ENCODE measurements around the gene GFY. TPM values are rescaled to one million over a fixed set of nuclear protein-coding genes. Genes with fewer than 3 reads are reported as not detected.

The GFY gene
- polyA plus RNA-seq, 1 donor from 2014 or later = not detected

DNA sequence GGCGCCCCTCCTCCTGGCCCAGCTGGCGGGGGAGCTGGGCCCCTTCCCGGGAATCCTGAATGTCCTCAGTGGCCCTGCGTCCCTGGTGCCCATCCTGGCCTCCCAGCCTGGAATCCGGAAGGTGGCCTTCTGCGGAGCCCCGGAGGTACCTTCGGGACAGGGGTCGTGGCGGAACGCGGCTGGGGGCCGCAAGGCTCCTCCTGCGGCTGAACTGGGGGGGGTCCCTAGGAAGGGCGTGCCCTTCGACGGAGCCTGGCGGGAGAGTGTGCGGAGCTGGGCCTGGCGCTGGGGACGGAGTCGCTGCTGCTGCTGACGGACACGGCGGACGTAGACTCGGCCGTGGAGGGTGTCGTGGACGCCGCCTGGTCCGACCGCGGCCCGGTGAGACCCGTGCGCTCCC is 36.5 kb downstream of the GFY start:
- Histone ChIP-seq H3K9ac (ENCODE audit: low read length) (no peak overlapping the region), H3K4me2 (ENCODE audit: low read length) (no peak overlapping the region), H3K27ac (ENCODE audit: low read length) (no peak overlapping the region), H3K27me3 (ENCODE audit: insufficient read depth, low read depth, low read length) (no peaks in the 10 kb centered on the region), H3K9me3 (ENCODE audit: low read length) (no peaks in the 10 kb centered on the region), H3K9me2 (ENCODE audit: insufficient read depth, low read length) (no peaks in the 10 kb centered on the region), H3K79me2 (replicated peaks; ENCODE audit: insufficient read depth, low read length) (no peaks in the 10 kb centered on the region), H3K4me3 (ENCODE audit: low read length) (no peak overlapping the region), H2AFZ (ENCODE audit: low read depth, low read length) (no peak overlapping the region), H4K20me1 (ENCODE audit: insufficient read depth) (no peaks in the 10 kb centered on the region), H3F3A (ENCODE audit: insufficient read depth, low read length, poor library complexity, severe bottlenecking) (no peaks in the 10 kb centered on the region), H3K36me3 (ENCODE audit: insufficient read depth, low read length) (no peaks in the 10 kb centered on the region)
- no peak for TF ChIP-seq TAF1 (IDR thresholded peaks at IDR 0.05; ENCODE audit: low read depth)
- TF ChIP-seq RAD21 (conservative IDR thresholded peaks at IDR 0.05) = no peak
- no peak for TF ChIP-seq POLR2AphosphoS5 (IDR thresholded peaks at IDR 0.05)
- no peak for TF ChIP-seq EZH2 (IDR thresholded peaks at IDR 0.05; ENCODE audit: borderline replicate concordance, insufficient read depth, low read length, poor library complexity, severe bottlenecking)

DNA sequence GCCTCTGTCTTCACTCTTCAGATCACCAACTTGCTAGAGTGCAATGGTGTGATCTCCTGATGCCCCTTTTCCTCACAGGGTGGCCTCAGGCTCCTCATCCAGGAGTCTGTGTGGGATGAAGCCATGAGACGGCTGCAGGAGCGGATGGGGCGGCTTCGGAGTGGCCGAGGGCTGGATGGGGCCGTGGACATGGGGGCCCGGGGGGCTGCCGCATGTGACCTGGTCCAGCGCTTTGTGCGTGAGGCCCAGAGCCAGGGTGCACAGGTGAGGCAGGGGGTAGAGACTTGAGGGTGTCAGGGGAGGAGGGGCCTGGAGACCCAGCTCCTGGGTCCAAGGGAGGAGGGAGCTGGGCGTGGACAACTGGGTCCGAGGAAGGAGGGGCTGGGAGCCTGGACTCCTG is 37.3 kb downstream of the GFY start:
- no peak overlapping the region for H3K4me2 ChIP-seq (ENCODE audit: low read length)
- H3F3A ChIP-seq (ENCODE audit: insufficient read depth, low read length, poor library complexity, severe bottlenecking) = no peaks in the 10 kb centered on the region
- H3K27ac ChIP-seq (ENCODE audit: low read length) = no peak overlapping the region
- no peaks in the 10 kb centered on the region for H3K36me3 ChIP-seq (ENCODE audit: insufficient read depth, low read length)
- no peaks in the 10 kb centered on the region for H3K27me3 ChIP-seq (ENCODE audit: insufficient read depth, low read depth, low read length)
- no peaks in the 10 kb centered on the region for H3K79me2 ChIP-seq (replicated peaks; ENCODE audit: insufficient read depth, low read length)
- H3K9me2 ChIP-seq (ENCODE audit: insufficient read depth, low read length) = no peaks in the 10 kb centered on the region
- H3K4me3 ChIP-seq (ENCODE audit: low read length) = no peak overlapping the region
- H3K9ac ChIP-seq (ENCODE audit: low read length) = no peak overlapping the region
- TF ChIP-seq EZH2 (IDR thresholded peaks at IDR 0.05; ENCODE audit: borderline replicate concordance, insufficient read depth, low read length, poor library complexity, severe bottlenecking) (no peak), TAF1 (IDR thresholded peaks at IDR 0.05; ENCODE audit: low read depth) (no peak), SMC3 (conservative IDR thresholded peaks at IDR 0.05; ENCODE audit: poor library complexity) (no peak), RAD21 (conservative IDR thresholded peaks at IDR 0.05) (no peak), POLR2AphosphoS5 (IDR thresholded peaks at IDR 0.05) (no peak), MXI1 (conservative IDR thresholded peaks at IDR 0.05; ENCODE audit: poor library complexity, severe bottlenecking) (no peak), EP300 (conservative IDR thresholded peaks at IDR 0.05; ENCODE audit: poor library complexity, severe bottlenecking) (no peak)
- TF ChIP-seq, protein P1, sequence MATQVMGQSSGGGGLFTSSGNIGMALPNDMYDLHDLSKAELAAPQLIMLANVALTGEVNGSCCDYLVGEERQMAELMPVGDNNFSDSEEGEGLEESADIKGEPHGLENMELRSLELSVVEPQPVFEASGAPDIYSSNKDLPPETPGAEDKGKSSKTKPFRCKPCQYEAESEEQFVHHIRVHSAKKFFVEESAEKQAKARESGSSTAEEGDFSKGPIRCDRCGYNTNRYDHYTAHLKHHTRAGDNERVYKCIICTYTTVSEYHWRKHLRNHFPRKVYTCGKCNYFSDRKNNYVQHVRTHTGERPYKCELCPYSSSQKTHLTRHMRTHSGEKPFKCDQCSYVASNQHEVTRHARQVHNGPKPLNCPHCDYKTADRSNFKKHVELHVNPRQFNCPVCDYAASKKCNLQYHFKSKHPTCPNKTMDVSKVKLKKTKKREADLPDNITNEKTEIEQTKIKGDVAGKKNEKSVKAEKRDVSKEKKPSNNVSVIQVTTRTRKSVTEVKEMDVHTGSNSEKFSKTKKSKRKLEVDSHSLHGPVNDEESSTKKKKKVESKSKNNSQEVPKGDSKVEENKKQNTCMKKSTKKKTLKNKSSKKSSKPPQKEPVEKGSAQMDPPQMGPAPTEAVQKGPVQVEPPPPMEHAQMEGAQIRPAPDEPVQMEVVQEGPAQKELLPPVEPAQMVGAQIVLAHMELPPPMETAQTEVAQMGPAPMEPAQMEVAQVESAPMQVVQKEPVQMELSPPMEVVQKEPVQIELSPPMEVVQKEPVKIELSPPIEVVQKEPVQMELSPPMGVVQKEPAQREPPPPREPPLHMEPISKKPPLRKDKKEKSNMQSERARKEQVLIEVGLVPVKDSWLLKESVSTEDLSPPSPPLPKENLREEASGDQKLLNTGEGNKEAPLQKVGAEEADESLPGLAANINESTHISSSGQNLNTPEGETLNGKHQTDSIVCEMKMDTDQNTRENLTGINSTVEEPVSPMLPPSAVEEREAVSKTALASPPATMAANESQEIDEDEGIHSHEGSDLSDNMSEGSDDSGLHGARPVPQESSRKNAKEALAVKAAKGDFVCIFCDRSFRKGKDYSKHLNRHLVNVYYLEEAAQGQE (IDR thresholded peaks at IDR 0.05; ENCODE audit: borderline replicate concordance) = no peak
- TF ChIP-seq, protein P2, sequence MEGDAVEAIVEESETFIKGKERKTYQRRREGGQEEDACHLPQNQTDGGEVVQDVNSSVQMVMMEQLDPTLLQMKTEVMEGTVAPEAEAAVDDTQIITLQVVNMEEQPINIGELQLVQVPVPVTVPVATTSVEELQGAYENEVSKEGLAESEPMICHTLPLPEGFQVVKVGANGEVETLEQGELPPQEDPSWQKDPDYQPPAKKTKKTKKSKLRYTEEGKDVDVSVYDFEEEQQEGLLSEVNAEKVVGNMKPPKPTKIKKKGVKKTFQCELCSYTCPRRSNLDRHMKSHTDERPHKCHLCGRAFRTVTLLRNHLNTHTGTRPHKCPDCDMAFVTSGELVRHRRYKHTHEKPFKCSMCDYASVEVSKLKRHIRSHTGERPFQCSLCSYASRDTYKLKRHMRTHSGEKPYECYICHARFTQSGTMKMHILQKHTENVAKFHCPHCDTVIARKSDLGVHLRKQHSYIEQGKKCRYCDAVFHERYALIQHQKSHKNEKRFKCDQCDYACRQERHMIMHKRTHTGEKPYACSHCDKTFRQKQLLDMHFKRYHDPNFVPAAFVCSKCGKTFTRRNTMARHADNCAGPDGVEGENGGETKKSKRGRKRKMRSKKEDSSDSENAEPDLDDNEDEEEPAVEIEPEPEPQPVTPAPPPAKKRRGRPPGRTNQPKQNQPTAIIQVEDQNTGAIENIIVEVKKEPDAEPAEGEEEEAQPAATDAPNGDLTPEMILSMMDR (IDR thresholded peaks at IDR 0.05; ENCODE audit: poor library complexity, severe bottlenecking) = no peak
- H3K9me3 ChIP-seq (ENCODE audit: low read length) = no peaks in the 10 kb centered on the region
- no peak overlapping the region for H2AFZ ChIP-seq (ENCODE audit: low read depth, low read length)
- no peaks in the 10 kb centered on the region for H4K20me1 ChIP-seq (ENCODE audit: insufficient read depth)
